ENCODE data around the gene PERCC1. TPM values are rescaled to one million over a fixed set of nuclear protein-coding genes. Genes with fewer than 3 reads are reported as not detected.
A peak's percentile ranks its signal among the peaks of the same experiment; 100 is the strongest.

The PERCC1 gene
- total RNA-seq, 2 experiments from 2014 or later = 0.30 TPM; not detected in 1

GRCh38 chr16:1457489-1458245 lies 26.8 kb downstream of the PERCC1 start:
- intact Hi-C loops (cut with DNase I, micrococcal nuclease) = no loop called here
- Mint-ChIP-seq H3K27ac (no peak overlapping the region), H3K4me3 (no peak overlapping the region), H3K9me3 (no peaks in the 10 kb centered on the region), H3K4me1 (ENCODE audit: low read depth) (no peaks in the 10 kb centered on the region), H3K36me3 (ENCODE audit: low read depth) (peaks cover 28% of the 10 kb centered on the region), H3K27me3 (no peaks in the 10 kb centered on the region)
- no peaks in the 10 kb centered on the region for H3K27me3 ChIP-seq (ENCODE audit: control insufficient read depth in 1 of 2, insufficient read depth in 2 of 2, low read length in 2 of 2)
- peaks cover 70% of the 10 kb centered on the region for H3K36me3 ChIP-seq (ENCODE audit: insufficient read depth, low read length)
- ChIA-PET CTCF (no interaction called here), POLR2A (no interaction called here)
- no peak for ATAC-seq (ENCODE audit: poor library complexity)
- H3K4me3 ChIP-seq (ENCODE audit: low read length) = no peak overlapping the region
- H3K27ac ChIP-seq (ENCODE audit: low read depth in 1 of 2, low read length in 2 of 2) = peak overlapping the region in 1 of 2 donors; percentile 13
- H3K9me3 ChIP-seq (ENCODE audit: control insufficient read depth in 1 of 2, insufficient read depth in 1 of 2, low read length in 2 of 2) = no peaks in the 10 kb centered on the region
- TF ChIP-seq, protein P1, sequence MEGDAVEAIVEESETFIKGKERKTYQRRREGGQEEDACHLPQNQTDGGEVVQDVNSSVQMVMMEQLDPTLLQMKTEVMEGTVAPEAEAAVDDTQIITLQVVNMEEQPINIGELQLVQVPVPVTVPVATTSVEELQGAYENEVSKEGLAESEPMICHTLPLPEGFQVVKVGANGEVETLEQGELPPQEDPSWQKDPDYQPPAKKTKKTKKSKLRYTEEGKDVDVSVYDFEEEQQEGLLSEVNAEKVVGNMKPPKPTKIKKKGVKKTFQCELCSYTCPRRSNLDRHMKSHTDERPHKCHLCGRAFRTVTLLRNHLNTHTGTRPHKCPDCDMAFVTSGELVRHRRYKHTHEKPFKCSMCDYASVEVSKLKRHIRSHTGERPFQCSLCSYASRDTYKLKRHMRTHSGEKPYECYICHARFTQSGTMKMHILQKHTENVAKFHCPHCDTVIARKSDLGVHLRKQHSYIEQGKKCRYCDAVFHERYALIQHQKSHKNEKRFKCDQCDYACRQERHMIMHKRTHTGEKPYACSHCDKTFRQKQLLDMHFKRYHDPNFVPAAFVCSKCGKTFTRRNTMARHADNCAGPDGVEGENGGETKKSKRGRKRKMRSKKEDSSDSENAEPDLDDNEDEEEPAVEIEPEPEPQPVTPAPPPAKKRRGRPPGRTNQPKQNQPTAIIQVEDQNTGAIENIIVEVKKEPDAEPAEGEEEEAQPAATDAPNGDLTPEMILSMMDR (IDR thresholded peaks at IDR 0.05) = no peak
- H3K4me1 ChIP-seq (ENCODE audit: insufficient read depth, low read length) = no peaks in the 10 kb centered on the region
- no peak for DNase-seq

DNA sequence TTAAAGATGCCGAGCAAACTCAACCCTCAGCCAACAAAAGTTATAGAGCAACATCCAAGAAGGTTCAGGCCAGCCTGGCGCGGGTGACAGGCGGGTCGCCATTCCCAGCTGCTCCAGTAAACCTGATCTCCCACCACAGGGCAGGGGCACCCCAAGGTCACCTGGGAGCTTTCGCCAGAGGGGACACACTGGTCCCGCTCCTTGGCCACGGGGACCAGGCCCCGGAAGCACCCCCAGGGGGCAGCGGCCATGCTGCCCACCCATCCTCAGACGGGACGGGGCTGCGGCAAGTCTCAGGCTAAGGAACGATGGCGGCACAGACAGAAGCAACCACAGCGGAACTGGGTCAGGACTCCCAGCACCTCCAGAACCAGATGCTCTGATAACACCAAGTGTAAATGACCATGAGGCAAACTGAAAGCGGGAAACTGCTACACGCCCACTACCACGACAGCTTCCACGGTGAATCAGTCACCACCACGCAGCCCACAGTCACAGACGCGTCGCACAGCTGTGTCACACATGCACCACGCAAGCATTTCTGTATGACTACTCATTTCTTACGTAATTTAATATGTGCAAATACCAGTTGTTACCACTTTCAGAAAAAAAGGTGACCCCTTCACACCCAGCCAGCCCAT lies 27.6 kb downstream of the PERCC1 start:
- ChIA-PET POLR2A (no interaction called here), CTCF (no interaction called here)
- no peaks in the 10 kb centered on the region for H3K4me1 Mint-ChIP-seq (ENCODE audit: low read depth)
- no peak for DNase-seq
- H3K9me3 Mint-ChIP-seq = no peaks in the 10 kb centered on the region
- H3K4me3 Mint-ChIP-seq = no peak overlapping the region
- H3K27ac Mint-ChIP-seq = no peak overlapping the region
- ATAC-seq (ENCODE audit: poor library complexity) = no peak
- intact Hi-C loops (cut with DNase I, micrococcal nuclease) = no loop called here
- TF ChIP-seq, protein P1 (IDR thresholded peaks at IDR 0.05) = no peak
- Histone ChIP-seq H3K4me3 (ENCODE audit: low read length) (no peak overlapping the region), H3K27ac (ENCODE audit: low read depth in 1 of 2, low read length in 2 of 2) (peak overlapping the region in 1 of 2 donors; percentile 13), H3K27me3 (ENCODE audit: control insufficient read depth in 1 of 2, insufficient read depth in 2 of 2, low read length in 2 of 2) (no peaks in the 10 kb centered on the region), H3K4me1 (ENCODE audit: insufficient read depth, low read length) (no peaks in the 10 kb centered on the region), H3K9me3 (ENCODE audit: control insufficient read depth in 1 of 2, insufficient read depth in 1 of 2, low read length in 2 of 2) (no peaks in the 10 kb centered on the region), H3K36me3 (ENCODE audit: insufficient read depth, low read length) (peaks cover 64% of the 10 kb centered on the region)
- no peaks in the 10 kb centered on the region for H3K27me3 Mint-ChIP-seq
- peaks cover 28% of the 10 kb centered on the region for H3K36me3 Mint-ChIP-seq (ENCODE audit: low read depth)

DNA sequence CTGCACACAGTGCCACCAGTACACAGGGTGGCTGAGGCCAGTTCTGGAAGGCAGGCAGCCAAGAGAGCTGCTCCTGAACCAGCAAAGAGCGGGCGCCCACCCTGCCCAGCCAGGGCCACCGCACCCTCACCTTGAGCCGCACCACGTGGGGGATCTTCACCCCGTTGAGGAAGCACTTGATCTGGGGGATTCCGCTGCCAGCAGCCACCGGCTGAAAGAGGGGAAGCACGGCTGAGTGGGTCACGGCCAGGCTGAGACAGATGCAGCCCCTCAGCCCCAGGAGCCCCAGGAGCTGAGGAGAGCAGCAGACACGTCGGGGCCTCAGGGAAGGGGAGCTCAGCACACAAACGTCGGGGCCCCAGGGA lies 28.1 kb downstream of the PERCC1 start:
- no peak overlapping the region for H3K27ac ChIP-seq (ENCODE audit: low read depth in 1 of 2, low read length in 2 of 2)
- TF ChIP-seq, protein P1 (IDR thresholded peaks at IDR 0.05) = no peak
- peaks cover 59% of the 10 kb centered on the region for H3K36me3 ChIP-seq (ENCODE audit: insufficient read depth, low read length)
- intact Hi-C loops (cut with DNase I, micrococcal nuclease) = no loop called here
- H3K9me3 ChIP-seq (ENCODE audit: control insufficient read depth in 1 of 2, insufficient read depth in 1 of 2, low read length in 2 of 2) = no peaks in the 10 kb centered on the region
- CTCF ChIA-PET = no interaction called here
- no peaks in the 10 kb centered on the region for H3K4me1 Mint-ChIP-seq (ENCODE audit: low read depth)
- H3K36me3 Mint-ChIP-seq (ENCODE audit: low read depth) = peaks cover 28% of the 10 kb centered on the region
- POLR2A ChIA-PET = no interaction called here
- H3K27ac Mint-ChIP-seq = no peak overlapping the region
- H3K27me3 ChIP-seq (ENCODE audit: control insufficient read depth in 1 of 2, insufficient read depth in 2 of 2, low read length in 2 of 2) = no peaks in the 10 kb centered on the region
- no peak for DNase-seq
- no peaks in the 10 kb centered on the region for H3K9me3 Mint-ChIP-seq
- no peak overlapping the region for H3K4me3 Mint-ChIP-seq
- no peaks in the 10 kb centered on the region for H3K27me3 Mint-ChIP-seq
- no peak for ATAC-seq (ENCODE audit: poor library complexity)
- no peaks in the 10 kb centered on the region for H3K4me1 ChIP-seq (ENCODE audit: insufficient read depth, low read length)
- no peak overlapping the region for H3K4me3 ChIP-seq (ENCODE audit: low read length)
